GM10248 (cell line): Measurements from ENCODE around the gene CEACAM20.
"Not testable (repeated sequence)": the region's sequence is repeated elsewhere in the genome, so short reads cannot be mapped to it uniquely, and the experiment has no call there.

Source experiments
- CTCF ChIA-PET: fragments of 300-600 bp; sonication (Branson Sonifier 250); formaldehyde crosslinking; extraction: SDS; loops from one replicate; lab custom pipeline; 2021; ENCODE audit warnings: antibody characterized with exemption; lab: Yijun Ruan, JAX
- POLR2A ChIA-PET: fragments of 350-650 bp; sonication (Branson Sonifier 250); formaldehyde crosslinking; extraction: SDS; loops from one replicate; lab custom pipeline; 2020; ENCODE audit warnings: antibody characterized with exemption; lab: Yijun Ruan, JAX
- DNase-seq: peaks from one replicate; pipeline ENCODE4 v3.0.0; 2012; ENCODE audit errors: extremely low spot score
- CTCF ChIP-seq: IDR thresholded peaks from 2 replicates; pipeline ENCODE4 v1.5.1; 2012; ENCODE audit warnings: mild to moderate bottlenecking, low read depth; ENCODE audit errors: extremely low read depth, missing control alignments, control extremely low read depth

Gene CEACAM20

GRCh38 chr19:44549507-44549906 is 20.0 kb upstream of the CEACAM20 start:
- DNase-seq = no peak
- CTCF ChIA-PET = no interaction called here
- POLR2A ChIA-PET = no interaction called here
- no peak for TF ChIP-seq CTCF

DNA sequence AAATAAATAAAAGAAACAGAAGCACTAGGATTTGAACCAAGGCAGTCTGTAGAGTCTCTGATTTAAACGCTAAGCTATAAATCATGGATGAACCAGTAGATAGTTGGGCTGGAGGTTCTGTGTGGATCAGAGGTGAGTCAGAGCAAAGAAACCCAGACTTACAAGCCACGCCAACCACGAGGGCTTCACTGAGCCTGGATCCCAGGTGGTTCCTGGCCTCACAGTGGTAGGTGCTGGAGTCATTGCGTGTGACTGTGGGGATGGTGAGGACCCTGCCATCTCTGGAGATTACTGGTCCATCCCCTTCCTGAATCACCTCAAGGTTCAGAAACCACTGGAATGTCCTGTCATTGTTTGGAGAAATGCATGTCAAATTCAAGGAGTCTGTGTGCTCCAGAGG is 19.3 kb upstream of the CEACAM20 start:
- no peak for DNase-seq
- no peak for TF ChIP-seq CTCF
- POLR2A ChIA-PET = no interaction called here
- CTCF ChIA-PET = interaction anchor here (1.5 to 2.4 kb wide), 2 partner anchors 10 to 23 kb away, joined by 5 to 9 read pairs; no protein-coding TSS in a partner anchor

DNA sequence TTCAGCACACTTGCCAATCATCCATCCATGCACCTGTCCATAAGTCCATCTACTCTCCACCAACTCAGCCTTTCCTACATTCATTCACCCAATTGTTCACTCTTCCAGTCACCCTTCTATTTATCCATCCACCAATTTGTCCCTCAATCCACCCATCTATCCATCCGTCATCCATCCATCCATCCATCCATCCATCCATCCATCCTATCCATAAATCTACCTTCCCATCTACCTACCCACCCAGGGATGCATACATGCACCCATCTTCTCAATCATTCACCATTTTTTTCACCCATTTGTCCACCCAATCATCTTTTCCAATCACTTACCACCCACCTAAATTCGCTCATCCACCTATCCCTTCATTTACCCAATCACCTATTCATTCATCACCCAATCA is 14.6 kb upstream of the CEACAM20 start:
- TF ChIP-seq CTCF = no peak
- CTCF ChIA-PET = no interaction called here
- POLR2A ChIA-PET = no interaction called here
- no peak for DNase-seq

GRCh38 chr19:44542671-44543070 is 13.2 kb upstream of the CEACAM20 start:
- CTCF ChIA-PET = no interaction called here
- no peak for DNase-seq
- POLR2A ChIA-PET = no interaction called here
- TF ChIP-seq CTCF = no peak

GRCh38 chr19:44540736-44541135 is 11.3 kb upstream of the CEACAM20 start:
- POLR2A ChIA-PET = no interaction called here
- CTCF ChIA-PET = no interaction called here
- no peak for DNase-seq
- no peak for TF ChIP-seq CTCF

DNA sequence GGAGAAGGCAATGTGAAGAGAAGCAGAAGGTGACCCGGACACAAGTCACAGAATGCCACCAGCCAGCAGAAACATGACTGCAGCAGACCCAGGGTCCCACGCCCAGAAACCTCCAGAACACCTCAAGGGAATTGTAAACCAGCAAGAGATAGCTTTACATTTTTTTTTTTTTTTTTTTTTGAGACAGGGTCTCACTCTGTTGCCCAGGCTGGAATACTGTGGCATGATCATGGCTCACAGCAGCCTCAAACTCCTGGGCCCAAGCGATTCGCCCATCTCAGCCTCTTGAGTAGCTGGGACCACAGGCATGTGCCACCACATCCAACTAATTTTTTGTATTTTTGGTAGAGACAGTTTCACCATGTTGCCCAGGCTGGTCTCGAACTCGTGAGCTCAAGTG is 10.5 kb upstream of the CEACAM20 start:
- TF ChIP-seq CTCF = no peak
- DNase-seq = no peak
- POLR2A ChIA-PET = no interaction called here
- CTCF ChIA-PET = interaction anchor here (1.2 kb wide), 1 partner anchor 14 kb away, joined by 3 read pairs; no protein-coding TSS in a partner anchor

- ChIA-PET CTCF (interaction anchor here (0.9 to 2.1 kb wide), 4 partner anchors 9 to 23 kb away, joined by 3 to 9 read pairs (median 4); partner anchors contain the start of gene CEACAM20), POLR2A (no interaction called here)
- TF ChIP-seq CTCF = no peak
- DNase-seq = no peak
Observed at GRCh38 chr19:44539236-44539826, 9.9 kb upstream of the CEACAM20 start.

DNA sequence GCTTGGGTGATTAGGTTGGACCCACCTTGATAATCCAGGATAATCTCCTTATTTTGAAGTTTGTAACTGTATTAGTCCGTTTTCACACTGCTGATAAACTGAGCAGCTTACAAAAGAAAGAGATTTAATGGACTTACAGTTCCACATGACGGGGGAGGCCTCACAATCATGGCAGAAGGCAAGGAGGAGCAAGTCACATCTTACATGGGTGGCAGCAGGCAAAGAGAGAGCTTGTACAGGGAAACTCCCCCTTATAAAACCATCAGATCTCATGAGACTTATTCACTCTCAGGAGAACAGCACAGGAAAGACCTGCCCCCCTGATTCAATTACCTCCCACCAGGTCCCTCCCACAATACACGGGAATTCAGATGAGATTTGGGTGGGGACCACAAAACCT is 5.9 kb upstream of the CEACAM20 start:
- CTCF ChIA-PET, DNase-seq, POLR2A ChIA-PET: not testable (repeated sequence)
